ENCODE data around the gene NDUFB8.

NDUFB8 gene

DNA sequence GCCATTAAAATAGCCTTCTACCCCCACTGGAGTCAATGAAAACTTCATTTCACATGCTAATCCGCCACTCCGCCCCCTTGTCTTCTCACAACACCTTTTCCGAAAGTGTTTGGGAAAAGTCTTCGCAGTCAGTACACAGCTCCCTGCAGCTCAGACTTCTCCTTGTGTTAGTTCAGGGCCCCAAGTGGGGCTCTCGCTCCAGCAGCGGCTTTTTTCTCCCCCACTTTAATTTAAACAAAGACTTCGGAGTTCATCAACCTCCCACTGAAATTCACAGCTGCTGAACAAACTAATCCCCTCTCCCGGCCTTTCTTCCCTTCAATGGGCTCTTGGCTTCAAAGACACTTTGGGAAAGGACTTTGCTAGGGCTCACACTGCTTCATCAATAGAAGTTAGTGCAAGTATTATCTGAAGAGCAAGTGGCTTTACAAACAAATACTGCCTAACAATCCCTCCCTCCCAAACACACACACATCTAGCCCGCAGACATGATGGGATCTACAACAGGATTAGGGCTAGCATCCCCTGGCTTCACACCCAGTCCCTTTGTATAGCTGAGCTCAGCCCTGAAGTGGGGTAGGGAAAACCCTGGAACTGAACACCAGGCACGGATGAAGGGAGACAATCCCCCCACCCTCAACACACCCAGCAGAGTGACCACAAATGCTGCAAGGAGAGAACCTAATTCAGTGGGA, 43.7 kb downstream of the NDUFB8 start:
- Histone ChIP-seq H3K9me3 (no peaks in the 10 kb centered on the region), H3K27me3 (peaks cover 19% of the 10 kb centered on the region), H3K36me3 (no peaks in the 10 kb centered on the region), H3K4me1 (no peaks in the 10 kb centered on the region), H3K4me3 (ENCODE audit: low read depth, low read length) (no peak overlapping the region)
- DNase-seq = no peak
- TF ChIP-seq, protein P1, sequence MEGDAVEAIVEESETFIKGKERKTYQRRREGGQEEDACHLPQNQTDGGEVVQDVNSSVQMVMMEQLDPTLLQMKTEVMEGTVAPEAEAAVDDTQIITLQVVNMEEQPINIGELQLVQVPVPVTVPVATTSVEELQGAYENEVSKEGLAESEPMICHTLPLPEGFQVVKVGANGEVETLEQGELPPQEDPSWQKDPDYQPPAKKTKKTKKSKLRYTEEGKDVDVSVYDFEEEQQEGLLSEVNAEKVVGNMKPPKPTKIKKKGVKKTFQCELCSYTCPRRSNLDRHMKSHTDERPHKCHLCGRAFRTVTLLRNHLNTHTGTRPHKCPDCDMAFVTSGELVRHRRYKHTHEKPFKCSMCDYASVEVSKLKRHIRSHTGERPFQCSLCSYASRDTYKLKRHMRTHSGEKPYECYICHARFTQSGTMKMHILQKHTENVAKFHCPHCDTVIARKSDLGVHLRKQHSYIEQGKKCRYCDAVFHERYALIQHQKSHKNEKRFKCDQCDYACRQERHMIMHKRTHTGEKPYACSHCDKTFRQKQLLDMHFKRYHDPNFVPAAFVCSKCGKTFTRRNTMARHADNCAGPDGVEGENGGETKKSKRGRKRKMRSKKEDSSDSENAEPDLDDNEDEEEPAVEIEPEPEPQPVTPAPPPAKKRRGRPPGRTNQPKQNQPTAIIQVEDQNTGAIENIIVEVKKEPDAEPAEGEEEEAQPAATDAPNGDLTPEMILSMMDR (IDR thresholded peaks at IDR 0.05; ENCODE audit: low read depth, low read length) = no peak

DNA sequence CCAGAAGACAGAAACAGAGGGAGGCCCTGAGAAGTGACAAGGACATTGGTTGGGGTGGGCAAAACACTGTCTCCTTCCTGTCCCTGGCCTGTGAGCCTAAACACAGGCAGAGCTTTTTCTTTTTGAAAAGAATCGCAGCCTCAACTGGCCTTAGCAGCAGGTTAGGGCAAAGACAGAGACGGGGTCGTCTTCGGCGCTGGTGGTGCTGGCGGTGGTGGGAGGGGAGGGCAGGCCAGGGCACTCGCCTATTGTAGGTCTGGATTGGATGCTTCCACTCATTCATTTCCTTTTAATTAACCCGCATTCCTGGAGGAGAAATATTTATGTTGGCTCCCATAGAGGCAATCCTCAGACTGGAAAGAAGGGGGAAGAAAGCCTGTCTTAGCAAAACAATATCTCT, 44.3 kb downstream of the NDUFB8 start:
- no peaks in the 10 kb centered on the region for H3K36me3 ChIP-seq
- no peak for DNase-seq
- no peak overlapping the region for H3K4me3 ChIP-seq (ENCODE audit: low read depth, low read length)
- no peaks in the 10 kb centered on the region for H3K4me1 ChIP-seq
- peaks cover 22% of the 10 kb centered on the region for H3K27me3 ChIP-seq
- TF ChIP-seq, protein P1 (IDR thresholded peaks at IDR 0.05; ENCODE audit: low read depth, low read length) = no peak
- H3K9me3 ChIP-seq = no peaks in the 10 kb centered on the region

DNA sequence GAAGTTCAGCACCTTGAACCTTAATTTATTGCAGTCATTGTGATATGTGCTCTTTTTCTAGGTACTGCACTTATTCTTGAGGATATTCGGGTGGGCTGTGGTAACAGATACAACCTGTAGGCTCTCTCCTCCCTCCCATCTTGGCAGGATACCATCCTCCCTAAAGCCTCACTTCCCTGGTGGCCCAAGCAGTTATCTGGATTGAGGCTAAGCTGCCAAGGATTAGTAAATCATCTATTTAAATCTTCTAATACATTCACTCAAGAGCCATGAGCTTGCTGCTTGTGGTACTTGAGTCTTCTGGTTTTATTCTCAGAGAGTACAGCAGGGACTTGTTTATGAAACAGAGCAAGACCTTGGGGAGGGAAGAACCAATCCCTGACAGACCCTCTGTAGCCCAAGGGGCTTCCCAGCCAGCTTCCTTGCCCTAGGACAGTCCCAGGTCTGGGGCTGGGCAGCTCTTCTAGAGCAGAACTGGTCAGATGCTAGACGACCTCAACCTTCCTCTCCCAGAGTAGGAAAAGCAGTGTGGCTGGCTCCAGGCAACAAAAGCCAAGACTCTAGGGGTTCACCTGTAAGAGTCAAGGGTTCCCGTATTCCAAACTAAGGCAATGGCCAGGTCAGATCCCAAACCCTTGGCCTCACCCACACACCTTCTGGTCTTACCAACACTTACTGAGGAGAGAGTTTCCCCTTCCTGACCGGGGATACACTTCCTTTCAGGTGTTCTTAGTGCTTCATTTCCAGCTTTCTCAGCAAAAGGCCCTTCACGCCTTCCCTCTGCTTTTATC, 45.6 kb downstream of the NDUFB8 start:
- TF ChIP-seq, protein P1 (IDR thresholded peaks at IDR 0.05; ENCODE audit: low read depth, low read length) = no peak
- DNase-seq = no peak
- H3K4me3 ChIP-seq (ENCODE audit: low read depth, low read length) = no peak overlapping the region
- peaks cover 35% of the 10 kb centered on the region for H3K27me3 ChIP-seq
- no peaks in the 10 kb centered on the region for H3K4me1 ChIP-seq
- H3K36me3 ChIP-seq = no peaks in the 10 kb centered on the region
- no peaks in the 10 kb centered on the region for H3K9me3 ChIP-seq

DNA sequence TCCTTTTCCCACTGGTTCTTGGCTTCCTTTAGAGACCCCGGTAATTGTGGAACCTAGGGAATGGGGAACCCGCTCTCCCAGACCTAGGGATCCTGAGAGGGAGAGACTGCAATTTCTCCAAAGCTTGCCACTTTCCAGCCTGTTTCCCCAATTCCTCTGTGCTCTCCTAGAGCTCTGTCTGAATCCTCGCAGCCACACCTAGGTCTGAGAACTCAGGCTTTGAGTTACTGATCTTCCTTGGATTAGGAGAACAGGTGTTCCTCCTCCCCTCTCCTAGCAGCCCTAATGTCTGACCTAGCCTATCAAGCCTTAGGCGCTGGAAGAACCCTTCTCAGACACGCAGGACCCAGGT, 46.9 kb downstream of the NDUFB8 start:
- no peak for DNase-seq
- TF ChIP-seq, protein P1 (IDR thresholded peaks at IDR 0.05; ENCODE audit: low read depth, low read length) = no peak

DNA sequence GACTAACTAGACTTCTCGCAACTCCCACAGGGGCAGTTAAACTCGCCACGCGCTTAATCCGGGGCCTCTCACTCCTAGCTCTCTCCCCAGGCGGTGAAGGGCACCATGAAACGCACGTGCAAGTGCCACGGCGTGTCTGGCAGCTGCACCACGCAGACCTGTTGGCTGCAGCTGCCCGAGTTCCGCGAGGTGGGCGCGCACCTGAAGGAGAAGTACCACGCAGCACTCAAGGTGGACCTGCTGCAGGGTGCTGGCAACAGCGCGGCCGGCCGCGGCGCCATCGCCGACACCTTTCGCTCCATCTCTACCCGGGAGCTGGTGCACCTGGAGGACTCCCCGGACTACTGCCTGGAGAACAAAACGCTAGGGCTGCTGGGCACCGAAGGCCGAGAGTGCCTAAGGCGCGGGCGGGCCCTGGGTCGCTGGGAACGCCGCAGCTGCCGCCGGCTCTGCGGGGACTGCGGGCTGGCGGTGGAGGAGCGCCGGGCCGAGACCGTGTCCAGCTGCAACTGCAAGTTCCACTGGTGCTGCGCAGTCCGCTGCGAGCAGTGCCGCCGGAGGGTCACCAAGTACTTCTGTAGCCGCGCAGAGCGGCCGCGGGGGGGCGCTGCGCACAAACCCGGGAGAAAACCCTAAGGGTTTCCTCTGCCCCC, 47.4 kb downstream of the NDUFB8 start:
- TF ChIP-seq, protein P1 (IDR thresholded peaks at IDR 0.05; ENCODE audit: low read depth, low read length) = peak; percentile 80
- no peaks in the 10 kb centered on the region for H3K9me3 ChIP-seq
- H3K36me3 ChIP-seq = no peaks in the 10 kb centered on the region
- H3K4me1 ChIP-seq = no peaks in the 10 kb centered on the region
- peak; percentile 74 for DNase-seq
- H3K27me3 ChIP-seq = peaks cover 45% of the 10 kb centered on the region
- peak overlapping the region; percentile 64 for H3K4me3 ChIP-seq (ENCODE audit: low read depth, low read length)

More for the DNA sequence above, 46.9 kb downstream of the NDUFB8 start:
- peaks cover 45% of the 10 kb centered on the region for H3K27me3 ChIP-seq
- H3K9me3 ChIP-seq = no peaks in the 10 kb centered on the region
- no peaks in the 10 kb centered on the region for H3K36me3 ChIP-seq
- peak overlapping the region; percentile 64 for H3K4me3 ChIP-seq (ENCODE audit: low read depth, low read length)
- H3K4me1 ChIP-seq = no peaks in the 10 kb centered on the region
